ENCODE results near the gene RIPK1. TPM values are rescaled to one million over a fixed set of nuclear protein-coding genes. Genes with fewer than 3 reads are reported as not detected.
"Not testable (repeated sequence)": the region's sequence is repeated elsewhere in the genome, so short reads cannot be mapped to it uniquely, and the experiment has no call there.

RIPK1 gene
- total RNA-seq, 1 donor from 2014 or later = 16.2 TPM

DNA sequence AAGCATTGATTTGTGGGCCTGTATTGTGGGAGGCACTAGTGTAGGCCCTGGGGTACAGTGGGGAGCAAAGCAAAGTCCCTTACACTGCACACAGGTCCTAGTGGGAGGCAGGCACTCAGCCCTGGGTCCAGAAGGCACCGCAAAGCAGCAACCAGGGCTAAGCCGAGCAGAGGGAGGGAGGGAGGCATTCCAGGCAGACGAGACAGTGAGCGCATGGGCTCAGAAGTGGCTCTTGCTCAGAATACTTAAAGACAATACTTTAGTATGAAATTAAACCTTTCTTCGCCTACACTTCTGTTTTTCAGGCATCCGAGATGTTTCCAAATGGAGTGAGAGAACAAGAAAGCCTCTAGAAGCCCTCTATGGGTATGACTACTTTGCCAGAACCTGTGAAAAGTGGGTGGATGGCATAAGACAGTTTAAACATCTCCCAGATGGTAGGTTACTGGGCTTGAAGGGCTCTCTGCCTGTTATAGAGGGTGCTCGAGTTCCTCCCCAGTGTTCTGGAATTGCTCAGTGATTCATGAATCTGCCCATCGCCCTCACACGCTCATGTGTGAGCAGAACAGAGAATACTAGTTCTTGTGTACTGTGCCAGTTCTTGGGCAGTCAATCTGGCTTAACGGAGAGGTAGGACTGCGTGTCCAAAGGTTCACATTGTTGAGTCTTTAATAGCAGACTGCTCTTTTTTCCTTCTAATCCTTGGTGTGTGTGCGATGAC lies 68.9 kb downstream of the RIPK1 start:
- ATAC-seq = no peak

DNA sequence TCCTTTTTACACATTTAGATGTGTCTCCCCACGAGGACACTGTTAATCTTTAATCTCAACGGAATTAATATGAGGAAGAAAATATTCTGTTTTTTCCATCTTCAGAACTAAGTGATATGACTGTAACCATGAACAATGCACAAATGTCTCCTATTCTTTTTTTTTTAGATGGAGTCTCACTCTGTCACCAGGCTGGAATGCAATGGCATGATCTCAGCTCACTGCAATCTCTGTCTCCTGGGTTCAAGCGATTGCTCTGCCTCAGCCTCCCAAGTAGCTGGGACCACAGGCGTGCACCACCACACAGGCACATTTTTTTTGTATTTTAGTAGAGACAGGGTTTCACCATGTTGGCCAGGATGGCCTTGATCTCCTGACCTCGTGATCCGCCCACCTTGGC lies 69.6 kb downstream of the RIPK1 start:
- not testable (repeated sequence) for ATAC-seq

DNA sequence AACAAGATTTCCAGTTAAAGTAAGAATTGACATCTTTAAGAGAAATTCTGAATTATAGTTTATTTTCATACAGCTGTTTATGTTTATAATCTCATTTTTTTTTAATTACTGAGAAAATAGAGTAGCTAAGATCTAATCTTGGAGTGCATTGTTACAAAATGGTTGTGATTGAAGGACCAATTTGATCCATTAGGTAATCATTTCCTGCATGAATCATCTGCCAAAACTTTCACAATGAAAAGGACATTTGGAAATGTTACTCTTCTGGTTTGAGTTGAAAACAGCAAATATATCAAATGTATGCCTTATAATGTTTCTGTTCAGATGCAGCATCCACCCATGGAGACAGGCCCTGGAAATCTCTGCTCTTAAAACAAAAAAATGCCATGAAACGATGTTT lies 70.0 kb downstream of the RIPK1 start:
- no peak for ATAC-seq

DNA sequence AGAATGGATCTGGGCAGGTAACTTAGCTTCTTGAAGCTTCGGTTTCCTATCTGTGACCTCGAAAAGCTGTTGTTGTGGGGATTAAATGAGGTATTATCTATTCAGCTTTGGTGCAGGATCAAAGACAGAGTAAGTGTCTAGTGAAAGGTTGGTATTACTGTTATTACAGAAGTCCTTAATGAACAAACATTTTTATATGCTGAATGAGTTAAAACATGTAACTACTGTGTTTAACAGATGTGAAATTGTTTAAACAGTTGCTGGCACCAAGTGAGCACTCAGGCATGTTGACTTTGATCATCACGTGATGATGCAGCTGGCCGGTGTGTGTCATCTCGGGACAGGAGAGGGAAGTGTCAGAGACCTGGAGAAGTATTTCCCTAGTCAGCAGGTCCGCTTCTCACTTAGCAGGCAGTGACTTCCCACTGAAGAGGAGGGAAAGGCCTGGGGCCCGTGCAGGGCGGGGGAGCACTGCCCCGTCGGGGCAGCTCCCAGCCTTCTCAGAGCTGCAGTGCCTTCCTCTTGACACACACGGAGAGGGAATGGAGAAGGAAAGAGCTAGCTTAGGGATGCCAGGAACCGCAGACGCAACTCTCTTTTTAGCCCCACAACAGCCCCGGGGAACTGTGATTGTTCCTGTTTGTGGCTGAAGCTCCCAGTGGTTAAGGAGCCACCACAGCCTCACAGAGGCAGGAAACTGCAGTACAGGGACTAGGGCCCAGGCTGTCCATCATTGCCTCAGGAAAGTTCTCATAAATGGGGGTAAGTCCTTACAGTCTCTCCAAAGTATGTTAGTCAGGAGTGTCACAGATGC lies 71.0 kb downstream of the RIPK1 start:
- peak; percentile 95 for ATAC-seq

DNA sequence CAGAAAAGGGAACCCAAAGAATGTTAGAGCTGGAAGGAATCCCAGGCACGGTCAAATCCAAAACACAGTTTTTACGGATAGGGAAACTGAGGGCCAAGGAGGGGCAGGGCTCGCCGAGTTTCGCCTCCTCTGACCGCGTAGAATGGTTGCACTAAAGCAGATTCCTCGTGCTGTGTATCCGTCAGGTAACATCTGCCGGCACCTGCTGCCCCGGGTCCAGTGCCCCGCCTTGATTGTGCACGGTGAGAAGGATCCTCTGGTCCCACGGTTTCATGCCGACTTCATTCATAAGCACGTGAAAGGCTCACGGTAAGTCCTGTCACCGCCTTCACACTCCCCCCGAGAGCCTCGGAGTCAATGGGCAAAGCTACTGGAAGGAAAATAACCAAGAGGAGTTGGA lies 71.9 kb downstream of the RIPK1 start:
- no peak for ATAC-seq

DNA sequence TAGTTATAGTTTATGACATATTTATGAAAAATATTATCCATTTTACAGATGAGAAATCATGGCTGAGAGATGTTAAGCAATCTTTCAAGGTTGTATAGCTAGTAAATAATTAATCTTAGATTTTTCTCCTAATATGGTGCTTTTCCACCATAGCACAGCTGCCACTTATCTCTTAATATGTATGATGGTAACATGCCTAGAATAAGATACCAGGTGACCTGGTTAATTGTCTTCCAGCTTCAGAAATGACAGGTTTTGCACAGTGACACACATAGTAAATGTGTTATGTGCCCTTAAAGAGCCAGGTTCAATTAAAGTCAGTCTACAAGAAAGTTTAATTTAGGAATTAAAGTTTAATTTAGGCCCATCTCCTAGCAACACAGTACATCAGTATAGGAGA lies 74.2 kb downstream of the RIPK1 start:
- no peak for ATAC-seq

DNA sequence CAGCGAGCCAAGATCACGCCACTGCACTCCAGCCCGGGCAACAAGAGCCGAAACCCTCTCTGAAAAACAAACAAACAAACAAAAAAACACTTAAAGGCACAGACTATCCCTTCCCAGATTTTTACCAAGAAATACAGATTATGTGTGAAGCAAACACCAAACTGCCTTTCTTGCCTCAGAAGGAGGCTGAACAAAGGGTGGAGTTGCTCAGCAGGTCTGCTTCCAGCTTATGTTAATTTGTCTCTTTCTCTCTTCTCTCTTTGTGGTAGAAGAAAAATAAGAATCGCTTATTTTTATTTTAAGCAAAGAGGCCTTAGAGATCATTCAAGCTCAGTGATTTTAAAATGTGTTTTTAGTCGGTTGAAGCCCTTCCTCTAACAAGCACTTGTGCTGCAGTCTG lies 74.9 kb downstream of the RIPK1 start:
- ATAC-seq = no peak

DNA sequence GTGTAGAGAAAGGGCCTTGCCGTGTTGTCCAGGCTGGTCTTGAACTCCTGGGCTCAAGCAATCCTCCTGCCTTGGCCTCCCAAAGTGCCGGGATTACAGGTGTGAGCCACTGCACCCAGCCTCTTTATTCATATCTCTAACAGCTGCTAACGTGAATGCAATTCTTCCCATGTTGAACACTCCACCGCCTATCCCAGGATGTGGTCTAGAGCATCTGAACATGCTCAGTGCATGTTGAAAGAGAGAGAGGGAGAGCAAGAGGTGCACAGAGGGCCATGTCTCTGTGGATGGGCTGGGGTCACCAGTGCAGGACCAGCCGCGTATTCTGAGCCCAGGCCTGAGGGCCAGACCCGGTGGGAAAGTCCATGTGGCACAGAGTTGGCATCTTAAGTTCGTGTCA lies 76.3 kb downstream of the RIPK1 start:
- ATAC-seq = no peak

DNA sequence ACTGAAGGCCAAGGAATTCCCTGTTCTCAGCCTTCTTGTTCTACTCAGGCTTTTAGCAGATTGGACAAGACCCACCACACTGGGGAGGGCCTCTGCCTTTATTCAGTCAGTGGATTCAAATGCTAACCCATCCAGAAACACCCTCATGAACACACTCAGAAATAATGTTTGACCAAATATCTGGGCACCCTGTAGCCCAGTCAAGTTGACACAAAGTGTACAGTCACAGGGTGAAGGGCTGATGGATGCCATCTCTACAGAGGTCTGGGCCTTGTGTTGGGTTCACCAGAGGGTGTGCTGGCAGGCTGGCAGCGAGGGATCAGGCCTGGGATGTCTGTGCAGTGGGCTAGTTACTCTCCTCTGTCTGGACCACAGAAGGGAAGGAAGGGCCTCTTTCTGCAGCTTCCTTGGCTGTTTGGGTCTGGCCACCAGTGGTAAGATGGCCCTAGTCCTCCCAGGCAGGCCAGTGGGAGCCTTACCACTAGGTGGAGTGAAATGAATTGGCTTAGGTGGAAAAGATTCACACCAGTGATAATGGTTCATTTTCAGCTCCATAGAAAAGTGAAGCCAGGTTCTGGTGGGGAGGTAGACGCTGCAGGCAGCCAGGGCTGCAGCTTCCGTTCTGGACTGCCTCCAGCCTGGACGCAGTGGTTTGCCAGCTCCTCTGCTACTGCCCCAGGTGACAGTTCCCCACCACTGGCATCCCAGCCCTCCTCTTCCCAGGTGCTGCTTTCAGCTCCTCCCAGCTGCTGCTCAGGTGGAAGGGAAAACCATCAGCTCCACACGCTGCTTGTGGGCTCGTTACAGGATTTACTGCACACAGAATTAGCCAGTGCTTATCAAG lies 79.8 kb downstream of the RIPK1 start:
- peak; percentile 39 for ATAC-seq

DNA sequence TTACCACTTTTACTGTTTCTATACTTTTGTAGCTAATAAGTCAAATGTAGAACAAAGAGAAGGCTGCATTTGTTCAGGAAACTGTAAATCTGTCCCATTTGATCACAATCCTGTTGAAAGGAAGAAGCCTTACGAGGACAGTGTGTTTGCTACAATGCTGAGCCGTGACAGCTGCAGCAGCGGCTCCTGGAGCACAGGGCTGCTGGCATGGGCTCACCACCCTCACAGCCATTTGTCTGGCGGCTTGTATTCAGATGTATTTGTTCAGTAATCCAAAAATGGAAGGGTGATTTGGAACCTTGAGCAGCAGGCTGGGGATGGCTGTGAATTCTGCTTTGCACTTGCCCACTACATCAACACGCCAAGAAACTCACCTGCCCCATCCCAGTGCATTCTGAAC lies 83.4 kb downstream of the RIPK1 start:
- no peak for ATAC-seq

DNA sequence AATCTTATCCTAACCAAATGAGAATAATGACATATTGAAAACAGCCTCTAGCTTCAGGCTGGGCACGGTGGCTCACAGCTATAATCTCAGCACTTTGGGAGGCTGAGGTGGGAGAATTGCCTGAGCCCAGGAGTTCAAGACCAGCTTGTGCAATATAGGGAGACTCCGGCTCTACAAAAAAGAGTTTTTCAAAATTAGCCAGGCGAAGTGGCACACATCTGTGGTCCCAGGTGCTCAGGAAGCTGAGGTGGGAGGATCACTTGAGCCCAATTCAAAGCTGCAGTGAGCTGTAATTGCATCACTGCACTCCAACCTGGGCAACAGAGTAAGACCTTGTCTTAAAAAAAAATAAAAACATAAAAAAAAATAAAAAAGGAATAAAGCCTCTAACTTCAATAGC lies 84.4 kb downstream of the RIPK1 start:
- ATAC-seq = no peak

DNA sequence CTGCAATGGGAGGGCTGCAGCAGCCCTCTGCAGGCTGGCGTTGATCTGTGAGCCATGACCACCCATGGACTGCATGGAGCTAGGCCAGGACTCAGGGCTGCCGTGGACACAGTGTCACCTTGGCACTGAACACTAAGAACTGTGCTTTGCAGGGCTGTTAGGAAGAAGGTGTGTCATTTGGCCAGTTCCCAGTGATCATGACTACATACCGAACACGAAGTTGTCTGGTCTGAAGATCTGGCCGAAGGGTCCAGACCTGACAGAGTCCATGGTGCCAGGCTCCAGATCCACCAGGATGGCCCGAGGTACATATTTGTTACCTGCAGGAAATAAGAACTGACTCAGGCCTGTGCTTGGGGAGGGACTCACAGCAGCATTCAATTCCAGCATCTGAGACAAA lies 87.1 kb downstream of the RIPK1 start:
- not testable (repeated sequence) for ATAC-seq

DNA sequence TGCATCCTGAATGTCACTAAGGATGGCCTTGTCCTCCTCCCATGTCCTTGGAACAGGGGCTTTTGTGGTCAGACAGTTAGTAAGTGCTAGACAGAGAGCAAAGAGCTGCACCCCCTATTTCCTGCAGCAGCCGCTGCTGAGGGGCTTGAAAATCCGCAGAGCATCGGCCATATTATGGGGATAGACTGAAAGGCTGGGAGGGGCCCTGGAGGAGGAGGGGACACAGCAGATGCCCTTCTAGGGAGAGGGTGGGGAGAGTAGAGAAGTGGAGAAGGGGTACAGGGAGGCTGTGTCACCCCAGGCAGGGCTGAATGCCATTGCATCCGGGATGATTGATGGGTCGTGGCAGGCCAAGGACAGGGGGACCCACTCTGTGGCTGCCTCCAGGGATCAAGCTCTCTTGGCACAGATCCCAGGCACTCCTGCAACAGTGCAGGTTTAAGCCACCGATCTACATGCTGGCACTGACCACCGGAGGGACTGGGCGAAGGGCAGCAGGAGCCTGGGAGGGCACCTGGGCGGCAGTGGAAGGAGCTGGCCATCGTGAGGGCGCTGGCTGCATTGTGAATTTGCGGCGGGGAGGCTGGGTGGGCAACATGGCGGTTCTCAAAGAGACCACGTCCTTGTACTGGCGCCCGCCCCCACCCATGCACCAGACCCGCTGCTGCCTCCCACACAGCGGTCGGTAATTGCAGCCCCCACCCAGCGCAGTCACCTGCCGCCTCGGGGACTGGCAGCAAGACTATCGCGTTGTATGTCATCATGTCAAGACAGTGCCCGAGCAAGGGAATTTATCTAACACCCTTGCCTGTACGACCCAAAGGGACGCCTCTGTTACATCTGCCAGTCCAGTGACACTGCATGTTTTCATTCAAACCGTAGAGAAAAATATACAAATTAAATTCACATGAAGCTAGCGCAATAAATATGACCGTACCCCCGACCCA lies 88.2 kb downstream of the RIPK1 start:
- ATAC-seq = peak; percentile 4

DNA sequence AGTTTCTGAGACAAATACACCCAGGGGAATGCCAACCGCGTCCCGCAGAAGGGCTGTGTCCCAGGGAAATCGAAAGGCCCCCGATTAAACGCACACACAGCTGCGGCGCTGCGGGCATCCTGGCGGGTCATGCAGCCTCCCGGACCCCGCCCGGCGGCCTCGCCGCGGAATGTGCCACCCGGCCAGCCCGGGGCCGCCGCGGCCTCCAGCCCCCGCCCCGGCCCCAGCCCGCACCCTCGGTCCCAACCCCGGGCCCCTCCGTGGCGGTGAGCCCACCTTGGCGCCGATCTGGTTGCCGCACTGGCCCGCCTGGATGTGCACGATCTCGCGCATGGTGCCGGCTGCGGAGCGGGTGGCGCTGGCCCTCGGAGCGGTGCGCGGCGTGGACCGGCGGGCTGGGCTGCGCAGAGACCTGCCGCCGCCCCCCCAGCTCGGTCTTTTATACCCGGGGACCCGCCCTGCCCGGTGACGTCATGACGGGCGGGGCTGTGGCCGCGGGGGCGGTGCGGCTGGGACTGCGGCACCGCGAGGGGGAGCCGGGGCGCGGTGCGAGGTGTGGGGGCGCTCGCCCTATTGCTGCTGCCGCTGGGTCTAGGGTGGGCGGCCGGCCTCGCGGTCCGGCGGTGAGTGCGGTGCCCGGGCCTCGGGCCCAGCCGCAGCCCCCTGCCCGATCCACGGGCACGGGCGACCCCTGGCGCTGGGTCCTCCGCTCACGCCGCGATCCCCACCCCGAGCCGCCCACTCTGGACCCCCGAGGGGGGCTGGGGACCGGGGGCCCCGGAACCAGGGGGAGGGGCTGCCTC lies 89.0 kb downstream of the RIPK1 start, which contains the start of gene TUBB2A:
TUBB2A (minus strand) TSS at position 414 of the 803 bp plus-strand sequence; CDS start at position 333, 81 bp downstream.
- ATAC-seq = peak; percentile 85

DNA sequence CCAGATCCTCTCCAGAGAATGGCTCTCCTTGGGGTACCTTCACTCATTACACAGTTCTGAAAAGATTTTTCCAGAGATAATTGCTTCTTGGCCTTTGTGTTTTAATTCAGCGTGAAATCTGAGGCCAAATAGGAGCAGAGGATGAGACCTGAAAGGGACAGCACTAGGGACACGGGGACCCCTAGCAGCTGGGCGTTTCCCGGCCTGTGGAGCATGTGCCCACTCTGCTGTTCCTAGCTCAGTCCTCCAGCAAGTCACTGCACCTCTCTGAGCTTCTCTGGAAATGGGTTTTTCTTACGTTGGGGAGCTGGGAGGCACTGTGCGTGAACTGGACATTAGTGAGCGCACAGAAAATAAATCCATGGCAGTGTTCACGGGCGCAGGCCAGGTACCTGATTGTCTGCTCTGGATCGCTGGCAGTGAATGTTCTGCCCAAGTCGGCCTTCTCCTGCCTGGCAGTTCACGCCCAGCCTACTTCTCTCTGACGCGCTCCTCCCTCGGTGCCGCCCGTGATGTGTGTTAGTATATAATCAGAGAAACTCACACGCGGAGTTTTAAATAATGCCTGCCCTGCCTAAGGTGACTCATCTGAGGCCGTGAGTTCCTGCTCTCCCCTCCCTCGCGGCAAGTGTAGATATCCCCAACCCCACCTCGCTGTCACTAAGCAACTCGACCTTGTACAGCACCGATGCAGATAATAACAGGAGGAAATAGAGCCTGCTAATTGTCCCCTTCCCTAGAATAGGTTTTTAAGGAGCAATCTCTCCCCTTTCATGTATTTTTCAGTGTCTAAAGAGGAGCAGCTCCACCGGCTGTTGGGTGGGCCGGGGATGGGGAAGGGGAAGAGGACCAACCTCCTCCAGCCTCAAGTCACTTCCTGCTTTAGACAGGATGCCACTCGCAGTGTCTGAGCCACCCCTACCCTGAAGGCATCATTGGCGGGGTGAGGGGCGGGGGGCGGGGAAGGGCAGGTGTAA lies 91.8 kb downstream of the RIPK1 start:
- peak; percentile 77 for ATAC-seq

DNA sequence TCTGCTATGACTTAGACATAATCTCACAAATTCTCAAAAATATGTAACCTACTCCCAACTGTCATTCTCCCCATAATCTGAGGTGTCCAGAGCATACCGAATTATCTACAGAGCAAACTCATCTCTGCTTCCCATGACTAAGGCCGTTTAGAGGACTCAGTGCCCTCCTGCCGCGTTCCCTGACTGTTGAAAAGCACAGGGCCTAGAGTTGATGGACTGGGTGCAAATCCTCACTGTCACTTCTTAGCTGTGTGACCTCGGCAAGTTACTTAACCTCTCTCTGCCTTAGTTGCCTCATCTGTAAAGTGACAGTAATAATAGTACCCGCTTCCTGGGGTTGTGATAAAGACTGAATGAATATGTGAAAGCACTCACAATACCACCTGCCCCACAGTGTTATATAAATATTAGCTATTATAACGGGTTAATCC lies 93.8 kb downstream of the RIPK1 start:
- no peak for ATAC-seq

DNA sequence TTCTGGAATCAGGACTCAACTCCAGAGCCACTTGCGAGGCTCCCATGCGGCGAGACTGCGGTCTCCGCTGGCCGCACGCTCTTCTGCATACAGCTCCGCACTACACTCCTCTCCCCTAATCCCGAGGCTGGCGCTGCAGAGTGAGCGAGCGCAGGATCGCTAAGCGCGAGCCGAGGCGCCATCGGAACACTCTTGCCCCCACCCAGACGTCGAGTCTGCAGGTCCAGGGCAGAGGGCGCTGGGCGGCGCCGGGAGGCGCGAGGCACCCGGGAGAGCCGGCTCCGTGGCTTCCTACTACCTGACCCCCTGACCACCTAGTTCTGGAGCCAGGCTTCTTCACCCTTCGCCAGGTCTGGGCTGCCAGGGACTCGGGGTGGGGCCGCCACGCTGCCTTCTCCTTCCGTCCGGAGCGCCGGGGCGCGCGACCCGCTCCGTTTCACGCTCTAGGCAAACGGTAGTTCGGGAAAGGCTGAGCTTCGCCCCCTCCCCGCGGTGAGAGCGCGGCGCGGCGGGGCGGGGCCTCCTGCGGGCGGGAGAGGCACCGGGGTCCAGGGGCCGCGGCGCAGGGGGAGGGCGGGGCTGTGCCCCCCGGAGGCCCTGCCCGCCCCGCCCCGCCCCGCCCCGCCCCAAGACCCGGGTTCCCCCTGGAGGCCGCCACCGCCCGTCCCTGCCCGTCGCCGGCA lies 94.4 kb downstream of the RIPK1 start:
- peak; percentile 59 for ATAC-seq

DNA sequence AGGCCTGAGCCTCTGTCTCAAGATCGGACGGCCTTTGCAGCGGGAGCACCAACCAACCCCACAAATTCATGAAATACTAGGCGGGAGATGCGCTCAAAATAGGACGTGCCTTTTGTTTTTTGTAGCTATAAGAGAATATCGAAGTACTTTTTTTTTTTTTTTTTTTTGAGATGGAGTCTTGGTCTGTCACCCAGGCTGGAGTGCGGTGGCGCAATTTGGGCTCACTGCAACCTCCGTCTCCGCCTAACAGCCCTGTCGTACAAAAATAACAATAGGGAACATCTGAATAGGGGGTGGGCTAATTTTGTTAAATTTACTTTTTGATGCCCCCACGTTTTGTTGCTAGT lies 94.9 kb downstream of the RIPK1 start:
- ATAC-seq = no peak

DNA sequence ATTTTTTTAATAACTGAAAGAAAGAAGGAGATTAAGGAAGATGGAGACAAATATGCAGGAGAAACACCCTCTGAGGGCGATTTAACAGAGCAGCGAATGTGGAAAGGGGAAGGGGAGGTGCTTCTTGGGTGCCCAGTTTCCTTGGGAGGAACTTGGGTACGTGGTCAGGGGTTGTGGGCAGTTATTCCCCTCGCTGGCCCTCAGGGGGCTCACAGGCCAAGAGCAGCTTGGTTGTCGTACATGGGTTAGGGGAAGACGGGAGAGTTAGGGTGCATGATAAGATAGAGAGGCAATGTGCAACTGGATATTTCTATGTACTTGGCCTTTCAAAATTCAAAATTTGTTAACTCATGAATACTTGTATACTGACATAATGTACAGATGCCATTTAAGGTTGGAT lies 96.1 kb downstream of the RIPK1 start:
- ATAC-seq = no peak
